Stimulated activated CD4-positive, alpha-beta T cell treated with anti-CD3 and anti-CD28 coated beads, Interleukin-1b, Interleukin-23, amount 100 ng/mL, for 24 hours (primary cell): Measurements from ENCODE around the gene TEX101.
"Not testable (repeated sequence)": the region's sequence is repeated elsewhere in the genome, so short reads cannot be mapped to it uniquely, and the experiment has no call there.

Source experiments
- DNase-seq, 4 experiments: peaks; one replicate each; pipeline ENCODE4 v3.0.0-alpha.2; 2020; ENCODE audit warnings: low read depth in 4 of 4, low spot score in 1 of 4

TEX101 gene

GRCh38 chr19:43416951-43417623 lies 2.4 kb downstream of the TEX101 start:
- DNase-seq, result no peak

GRCh38 chr19:43420954-43421353 lies 6.3 kb downstream of the TEX101 start:
- DNase-seq, result no peak

- no peak for DNase-seq
Measured at GRCh38 chr19:43422000-43422688, 7.5 kb downstream of the TEX101 start.

- DNase-seq, result no peak
Measured at GRCh38 chr19:43422689-43423066, 8.0 kb downstream of the TEX101 start.

- no peak for DNase-seq
Measured at GRCh38 chr19:43423779-43424178, 9.1 kb downstream of the TEX101 start.

GRCh38 chr19:43425567-43426392 lies 11.1 kb downstream of the TEX101 start:
- no peak for DNase-seq

- DNase-seq, result no peak
Measured at GRCh38 chr19:43429395-43429794, 14.7 kb downstream of the TEX101 start.

GRCh38 chr19:43430142-43430710 lies 15.5 kb downstream of the TEX101 start:
- no peak for DNase-seq

GRCh38 chr19:43430976-43431375 lies 16.3 kb downstream of the TEX101 start:
- DNase-seq, result no peak

GRCh38 chr19:43433358-43433673 lies 18.6 kb downstream of the TEX101 start:
- DNase-seq, result no peak

GRCh38 chr19:43433689-43434088 lies 19.0 kb downstream of the TEX101 start:
- DNase-seq, result no peak

GRCh38 chr19:43435775-43436174 lies 21.1 kb downstream of the TEX101 start:
- no peak for DNase-seq

- not testable (repeated sequence) for DNase-seq
Measured at GRCh38 chr19:43437284-43437683, 22.6 kb downstream of the TEX101 start.

GRCh38 chr19:43437712-43438111 lies 23.0 kb downstream of the TEX101 start:
- DNase-seq, result no peak

GRCh38 chr19:43438291-43439031 lies 23.8 kb downstream of the TEX101 start:
- DNase-seq, result no peak

- no peak for DNase-seq
Measured at GRCh38 chr19:43439032-43439708, 24.5 kb downstream of the TEX101 start.

GRCh38 chr19:43439709-43440063 lies 25.0 kb downstream of the TEX101 start:
- no peak for DNase-seq

GRCh38 chr19:43441716-43442115 lies 27.0 kb downstream of the TEX101 start:
- no peak for DNase-seq

- not testable (repeated sequence) for DNase-seq
Measured at GRCh38 chr19:43444091-43444490, 29.4 kb downstream of the TEX101 start.

GRCh38 chr19:43444531-43445287 lies 30.0 kb downstream of the TEX101 start:
- DNase-seq, result no peak
